NCI-H82 (cell line): ENCODE measurements around the gene TTC7B.
"Not testable (repeated sequence)": the region's sequence is repeated elsewhere in the genome, so short reads cannot be mapped to it uniquely, and the experiment has no call there.

Source experiments
- DNase-seq: peaks from one replicate; lab custom pipeline; 2025; lab: John Stamatoyannopoulos, UW

Gene TTC7B

GRCh38 chr14:90525353-90526028 lies 290.7 kb downstream of the TTC7B start:
- DNase-seq: not testable (repeated sequence)

- no peak for DNase-seq
Observed at GRCh38 chr14:90523961-90524875, 292.0 kb downstream of the TTC7B start.

GRCh38 chr14:90523544-90523943 lies 292.7 kb downstream of the TTC7B start:
- DNase-seq: no peak

GRCh38 chr14:90522571-90523191 lies 293.5 kb downstream of the TTC7B start:
- peak; percentile 25 for DNase-seq

- no peak for DNase-seq
Observed at GRCh38 chr14:90521930-90522483, 294.2 kb downstream of the TTC7B start.

GRCh38 chr14:90521084-90521929 lies 294.9 kb downstream of the TTC7B start:
- peak; percentile 63 for DNase-seq

GRCh38 chr14:90520326-90520725 lies 295.9 kb downstream of the TTC7B start:
- no peak for DNase-seq

- no peak for DNase-seq
Observed at GRCh38 chr14:90519262-90519920, 296.8 kb downstream of the TTC7B start.

- DNase-seq: peak; percentile 48
Observed at GRCh38 chr14:90518941-90519256, 297.3 kb downstream of the TTC7B start.

GRCh38 chr14:90518069-90518940 lies 297.9 kb downstream of the TTC7B start:
- DNase-seq: peak; percentile 15

- DNase-seq: no peak
Observed at GRCh38 chr14:90517076-90517841, 299.0 kb downstream of the TTC7B start.

- no peak for DNase-seq
Observed at GRCh38 chr14:90514566-90514965, 301.7 kb downstream of the TTC7B start.

- DNase-seq: no peak
Observed at GRCh38 chr14:90514015-90514398, 302.2 kb downstream of the TTC7B start.

GRCh38 chr14:90513161-90514014 lies 302.8 kb downstream of the TTC7B start:
- peak; percentile 22 for DNase-seq

GRCh38 chr14:90512329-90512991 lies 303.8 kb downstream of the TTC7B start:
- DNase-seq: no peak

GRCh38 chr14:90511795-90512328 lies 304.4 kb downstream of the TTC7B start:
- peak; percentile 81 for DNase-seq

GRCh38 chr14:90511252-90511651 lies 305.0 kb downstream of the TTC7B start:
- no peak for DNase-seq

GRCh38 chr14:90510159-90510558 lies 306.1 kb downstream of the TTC7B start:
- no peak for DNase-seq
